ENCODE data around the gene TMEM88.
A peak's percentile ranks its signal among the peaks of the same experiment; 100 is the strongest.

DNA sequence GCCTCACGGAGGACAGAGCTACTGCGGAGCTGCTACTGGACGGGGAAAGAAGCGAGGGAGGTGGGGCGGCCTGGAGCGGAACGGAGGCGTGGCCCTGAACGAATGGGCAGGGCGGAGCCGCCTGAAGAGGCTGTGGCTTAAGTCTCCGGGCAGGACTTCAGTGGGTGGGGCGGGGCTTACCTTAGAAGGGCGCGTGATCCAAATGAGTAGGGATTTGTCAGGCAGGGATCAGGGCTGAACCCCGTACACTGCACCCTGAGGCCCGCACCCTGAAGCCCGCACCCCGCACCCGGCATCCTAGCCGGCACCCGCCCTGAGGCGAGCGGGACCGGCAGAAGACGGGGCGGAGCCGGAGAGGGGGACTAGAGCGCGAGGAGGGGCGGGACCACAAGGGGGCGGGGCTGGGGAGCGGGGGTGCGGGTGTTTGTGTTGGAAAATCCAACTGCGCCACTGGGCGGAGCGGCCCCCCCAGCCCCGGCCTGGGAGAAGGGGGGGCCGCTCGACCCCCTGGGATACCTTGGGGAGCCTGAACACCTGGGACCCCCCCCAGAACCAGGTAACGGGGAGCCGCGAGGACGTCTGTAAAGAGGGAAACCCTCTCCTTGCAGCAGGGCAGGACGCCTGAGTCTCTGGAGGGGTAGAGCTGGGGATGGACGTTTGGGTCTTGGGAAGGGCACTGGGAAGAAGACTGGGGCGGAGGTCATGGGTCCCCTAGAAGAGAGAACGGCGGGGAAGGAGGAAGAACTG is 20.9 kb upstream of the TMEM88 start, which contains the start of gene KDM6B:
- no peak for TF ChIP-seq NR3C1 (CRISPR knock-in tag; IDR thresholded peaks at IDR 0.05)
- no peak for TF ChIP-seq PRDM15 (CRISPR knock-in tag; IDR thresholded peaks at IDR 0.05)
- TF ChIP-seq CCDC6 (CRISPR knock-in tag; IDR thresholded peaks at IDR 0.05) = no peak
- TF ChIP-seq CBX5 (CRISPR knock-in tag; IDR thresholded peaks at IDR 0.05; ENCODE audit: borderline replicate concordance) = no peak
- TF ChIP-seq ZNF24 (IDR thresholded peaks at IDR 0.05) = no peak
- peak; percentile 65; the same call in 1 of the 2 replicates for TF ChIP-seq SIN3A (IDR thresholded peaks at IDR 0.05; ENCODE audit: borderline replicate concordance, low read depth, low read length)
- 0 out of 2 replicates have a peak, but pooled peaks have one; percentile 14 for TF ChIP-seq RBFOX2 (IDR thresholded peaks at IDR 0.05; ENCODE audit: low read depth, low read length)
- TF ChIP-seq ZNF12 (CRISPR knock-in tag; IDR thresholded peaks at IDR 0.05) = no peak
- no peak for TF ChIP-seq ZNF207 (IDR thresholded peaks at IDR 0.05; ENCODE audit: borderline replicate concordance)
- no peak for TF ChIP-seq ATF6 (CRISPR knock-in tag; conservative IDR thresholded peaks at IDR 0.05)
- TF ChIP-seq GABPA (IDR thresholded peaks at IDR 0.05; ENCODE audit: low read depth, low read length) = no peak
- TF ChIP-seq GABPA (CRISPR knock-in tag; IDR thresholded peaks at IDR 0.05; ENCODE audit: low read depth) = 0 out of 2 replicates have a peak, but pooled peaks have one; percentile 7

Measured in HepG2 (cell line).